Spinal cord (tissue), 10 donors: ENCODE measurements around the gene CETP. TPM values are rescaled to one million over a fixed set of nuclear protein-coding genes. Genes with fewer than 3 reads are reported as not detected.
"Not testable (repeated sequence)": the region's sequence is repeated elsewhere in the genome, so short reads cannot be mapped to it uniquely, and the experiment has no call there.

ENCODE experiments used
- DNase-seq, 6 donors: peaks; one replicate each; pipeline versions ENCODE4 v3.0.0 to v3.0.0-alpha.2; 2013 to 2015; ENCODE audit warnings: low spot score in 6 of 6, low read depth in 4 of 6
- H3K27ac ChIP-seq: one replicate; pipeline ENCODE4 v1.5.1; 2013; ENCODE audit warnings: low read depth, low read length, control low read depth
- H3K27me3 ChIP-seq: one replicate; pipeline ENCODE4 v1.6.1; 2013; ENCODE audit warnings: low read length; ENCODE audit not compliant: control insufficient read depth, insufficient read depth
- H3K36me3 ChIP-seq: one replicate; pipeline ENCODE4 v1.6.1; 2013; ENCODE audit warnings: low read length; ENCODE audit not compliant: control insufficient read depth, insufficient read depth
- H3K4me1 ChIP-seq: one replicate; pipeline ENCODE4 v1.6.1; 2013; ENCODE audit warnings: low read length; ENCODE audit not compliant: control insufficient read depth, insufficient read depth
- H3K4me3 ChIP-seq: one replicate; pipeline ENCODE4 v1.5.1; 2013; ENCODE audit warnings: low read depth, low read length, control low read depth
- H3K9me3 ChIP-seq: one replicate; pipeline ENCODE4 v1.6.1; 2013; ENCODE audit warnings: low read length; ENCODE audit not compliant: control insufficient read depth, insufficient read depth
- WGBS: methylation state at CpG from one replicate; pipeline ENCODE4 v1.1.5; 2013; ENCODE audit warnings: missing lambda C conversion rate; ENCODE audit not compliant: insufficient coverage; 5-methylcytosine and 5-hydroxymethylcytosine counted together
- polyA plus RNA-seq, 2 donors: library from polyadenylated mRNA; unstranded; fragments of 120-200 nt; gene quantifications; one replicate each; pipeline ENCODE4 v1.2.1, GENCODE V29; 2013; ENCODE audit not compliant: insufficient read length in 2 of 2
- total RNA-seq, 2 donors: library from RNA; depleted of rRNA in 1 of 2; stranded (reverse); fragments of 120-200 nt in 1 of 2; fragments of >200 nt in 1 of 2; gene quantifications; one replicate each; pipeline versions ENCODE4 v1.2.3 to v1.2.4, GENCODE V29; 2013 to 2014
- donor health status: healthy.

CETP gene
- total and polyA plus RNA-seq, 4 donors: 2.0 to 13.5 (median 3.6) TPM

- Histone ChIP-seq H3K4me1 (peaks cover 17% of the 10 kb centered on the region), H3K36me3 (peaks cover 11% of the 10 kb centered on the region), H3K9me3 (no peaks in the 10 kb centered on the region), H3K27me3 (no peaks in the 10 kb centered on the region), H3K4me3 (peak overlapping the region; percentile 99), H3K27ac (peak overlapping the region; percentile 95)
- WGBS: no CpG with 5 or more reads among the region's 8 CpGs
- no peak for DNase-seq
These were observed 27.7 kb upstream of the CETP start for GRCh38 chr16:56933828-56934598.

- WGBS: 20% methylated on average over 1 of the region's 8 CpGs
These were observed 27.1 kb upstream of the CETP start for GRCh38 chr16:56934599-56935145.

GRCh38 chr16:56935201-56935600, 26.5 kb upstream of the CETP start:
- WGBS: 96% methylated on average over 3 of the region's 5 CpGs
- Histone ChIP-seq H3K36me3 (peaks cover 20% of the 10 kb centered on the region), H3K4me3 (peak overlapping the region; percentile 24), H3K4me1 (peaks cover 17% of the 10 kb centered on the region), H3K9me3 (no peaks in the 10 kb centered on the region), H3K27ac (no peak overlapping the region), H3K27me3 (no peaks in the 10 kb centered on the region)
- no peak for DNase-seq

More at GRCh38 chr16:56934599-56935145, 27.1 kb upstream of the CETP start:
- Histone ChIP-seq H3K4me3 (peak overlapping the region; percentile 99), H3K36me3 (peaks cover 15% of the 10 kb centered on the region), H3K4me1 (peaks cover 17% of the 10 kb centered on the region)
- not testable (repeated sequence) for H3K27me3 ChIP-seq, H3K9me3 ChIP-seq, H3K27ac ChIP-seq, DNase-seq

GRCh38 chr16:56936491-56936890, 25.3 kb upstream of the CETP start:
- Histone ChIP-seq H3K36me3 (peaks cover 29% of the 10 kb centered on the region), H3K27me3 (no peaks in the 10 kb centered on the region), H3K27ac (no peak overlapping the region), H3K4me3 (no peak overlapping the region), H3K9me3 (no peaks in the 10 kb centered on the region), H3K4me1 (peaks cover 7% of the 10 kb centered on the region)
- no peak for DNase-seq
- WGBS: 94% methylated on average over 3 of the region's 5 CpGs

- H3K27ac ChIP-seq: no peak overlapping the region
- H3K4me3 ChIP-seq: no peak overlapping the region
- no peaks in the 10 kb centered on the region for H3K27me3 ChIP-seq
- peaks cover 31% of the 10 kb centered on the region for H3K36me3 ChIP-seq
- peaks cover 4% of the 10 kb centered on the region for H3K4me1 ChIP-seq
- DNase-seq: peak in 1 of 6 donors; percentile 34
- 52% methylated on average over 4 of the region's 5 CpGs for WGBS
- no peaks in the 10 kb centered on the region for H3K9me3 ChIP-seq
These were observed 24.8 kb upstream of the CETP start for GRCh38 chr16:56936950-56937349.

- Histone ChIP-seq H3K4me1 (peaks cover 4% of the 10 kb centered on the region), H3K36me3 (peaks cover 42% of the 10 kb centered on the region), H3K27ac (no peak overlapping the region), H3K27me3 (no peaks in the 10 kb centered on the region), H3K9me3 (no peaks in the 10 kb centered on the region), H3K4me3 (no peak overlapping the region)
- 90% methylated on average over 6 of the region's 8 CpGs for WGBS
- no peak for DNase-seq
These were observed 22.9 kb upstream of the CETP start for GRCh38 chr16:56938664-56939513.

- 100% methylated on average over 2 of the region's 4 CpGs for WGBS
- Histone ChIP-seq H3K27me3 (no peaks in the 10 kb centered on the region), H3K4me3 (no peak overlapping the region), H3K36me3 (peaks cover 50% of the 10 kb centered on the region), H3K9me3 (no peaks in the 10 kb centered on the region), H3K4me1 (peaks cover under 1% of the 10 kb centered on the region), H3K27ac (no peak overlapping the region)
- no peak for DNase-seq
These were observed 21.9 kb upstream of the CETP start for GRCh38 chr16:56939801-56940200.

- peaks cover 54% of the 10 kb centered on the region for H3K36me3 ChIP-seq
- no peak overlapping the region for H3K27ac ChIP-seq
- DNase-seq: no peak
- H3K9me3 ChIP-seq: no peaks in the 10 kb centered on the region
- H3K4me3 ChIP-seq: no peak overlapping the region
- 83% methylated on average over 1 of the region's 2 CpGs for WGBS
- H3K27me3 ChIP-seq: no peaks in the 10 kb centered on the region
- no peaks in the 10 kb centered on the region for H3K4me1 ChIP-seq
These were observed 20.7 kb upstream of the CETP start for GRCh38 chr16:56941092-56941491.

- Histone ChIP-seq H3K4me3 (no peak overlapping the region), H3K27ac (no peak overlapping the region), H3K4me1 (no peaks in the 10 kb centered on the region), H3K9me3 (no peaks in the 10 kb centered on the region), H3K27me3 (no peaks in the 10 kb centered on the region), H3K36me3 (peaks cover 56% of the 10 kb centered on the region)
- WGBS: 95% methylated on average over 9 of the region's 9 CpGs
- no peak for DNase-seq
These were observed 19.9 kb upstream of the CETP start for GRCh38 chr16:56941856-56942331.
